Central memory CD8-positive, alpha-beta T cell (primary cell): ENCODE measurements around the gene OR2A5.
"Not testable (repeated sequence)": the region's sequence is repeated elsewhere in the genome, so short reads cannot be mapped to it uniquely, and the experiment has no call there.

Source experiments
- ATAC-seq: fragments of 150-1000 bp; cut with Tn5 transposase; replicated peaks from 2 replicates; pipeline ENCODE4 v1.10.0; 2022; ENCODE audit warnings: mild to moderate bottlenecking, moderate FRiP score, moderate number of reproducible peaks; ENCODE audit not compliant: poor library complexity, severe bottlenecking; ENCODE audit errors: extremely low read depth
- DNase-seq, 2 donors: peaks; one replicate each; pipeline ENCODE4 v3.0.0; 2021; ENCODE audit warnings: low spot score in 2 of 2
- H3K27ac Mint-ChIP-seq: one replicate; pipeline ENCODE4 v1.8.0; 2022; ENCODE audit warnings: low read depth, mild to moderate bottlenecking, moderate library complexity, mixed read lengths
- H3K27me3 Mint-ChIP-seq: one replicate; pipeline ENCODE4 v1.8.0; 2022; ENCODE audit warnings: mixed read lengths
- H3K36me3 Mint-ChIP-seq: one replicate; pipeline ENCODE4 v1.8.0; 2022; ENCODE audit warnings: mild to moderate bottlenecking, moderate library complexity, mixed read lengths; ENCODE audit not compliant: insufficient read depth
- H3K4me1 Mint-ChIP-seq: one replicate; pipeline ENCODE4 v1.8.0; 2022; ENCODE audit warnings: mixed read lengths
- H3K4me3 Mint-ChIP-seq: one replicate; pipeline ENCODE4 v1.8.0; 2022; ENCODE audit warnings: mild to moderate bottlenecking, moderate library complexity, mixed read lengths
- H3K9me3 Mint-ChIP-seq: one replicate; pipeline ENCODE4 v1.8.0; 2022; ENCODE audit warnings: mixed read lengths

OR2A5 gene

DNA sequence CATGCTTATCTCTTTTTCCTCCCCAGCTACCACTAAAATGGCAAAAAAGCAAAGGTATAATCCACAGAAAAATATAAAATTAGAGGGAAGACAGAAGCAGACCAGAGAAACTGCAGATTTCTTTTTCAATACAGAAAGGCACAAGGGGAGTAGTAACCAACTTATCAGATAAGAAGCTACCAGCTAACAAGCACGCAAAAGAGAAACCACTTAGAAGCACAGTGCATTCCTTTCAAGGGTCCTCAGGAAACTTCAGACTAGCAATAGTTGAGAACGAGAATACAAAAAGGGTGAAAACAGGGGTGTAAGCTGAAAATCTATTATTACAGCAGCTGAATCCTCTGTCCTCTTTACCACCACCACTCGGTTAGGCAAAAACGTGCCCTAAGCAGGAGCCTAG is 9.9 kb upstream of the OR2A5 start:
- Mint-ChIP-seq H3K9me3 (no peaks in the 10 kb centered on the region), H3K27me3 (peaks cover 20% of the 10 kb centered on the region), H3K36me3 (no peaks in the 10 kb centered on the region), H3K4me3 (no peak overlapping the region), H3K4me1 (no peaks in the 10 kb centered on the region), H3K27ac (no peak overlapping the region)
- DNase-seq: no peak
- no peak for ATAC-seq

DNA sequence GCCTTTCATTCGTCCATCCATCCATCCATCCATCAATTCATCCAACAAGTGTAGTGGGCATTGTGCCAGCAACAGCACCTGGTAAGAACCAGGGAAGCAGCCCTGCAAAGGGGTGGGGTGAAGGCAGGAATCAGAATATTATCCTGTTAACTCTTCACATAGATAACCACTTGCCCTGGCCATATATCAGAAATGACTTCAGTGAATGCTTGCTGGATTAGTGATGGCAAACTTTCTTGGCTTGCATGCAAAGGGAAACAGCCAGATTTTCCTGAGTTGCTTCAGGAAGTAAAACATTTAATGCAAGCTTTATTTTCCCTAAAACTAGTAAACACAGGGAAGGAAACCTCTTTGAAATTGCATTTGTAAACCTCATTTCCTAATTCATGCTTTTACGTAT is 743 bp downstream of the OR2A5 start:
- no peaks in the 10 kb centered on the region for H3K4me1 Mint-ChIP-seq
- H3K27ac Mint-ChIP-seq: no peak overlapping the region
- H3K9me3 Mint-ChIP-seq: no peaks in the 10 kb centered on the region
- H3K36me3 Mint-ChIP-seq: no peaks in the 10 kb centered on the region
- no peak for ATAC-seq
- H3K27me3 Mint-ChIP-seq: peaks cover 53% of the 10 kb centered on the region
- no peak for DNase-seq
- no peak overlapping the region for H3K4me3 Mint-ChIP-seq

DNA sequence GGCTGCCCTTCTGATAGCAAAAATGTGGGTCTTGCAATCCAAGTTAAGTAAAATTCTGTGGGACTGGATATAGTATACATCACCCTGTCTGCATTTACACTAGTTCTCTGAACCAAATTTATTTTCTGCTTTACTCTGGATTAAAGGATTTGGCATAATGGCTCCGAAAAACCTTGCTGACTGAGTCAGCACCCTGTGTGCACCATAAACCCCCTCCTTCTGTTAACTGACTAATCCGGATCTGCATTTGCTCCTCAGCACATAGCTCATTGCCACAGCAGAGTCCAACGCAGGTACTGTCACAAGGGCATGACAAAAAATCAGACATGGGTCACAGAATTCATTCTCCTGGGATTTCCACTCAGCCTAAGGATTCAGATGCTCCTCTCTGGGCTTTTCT is 1.3 kb downstream of the OR2A5 start:
- H3K27ac Mint-ChIP-seq: no peak overlapping the region
- DNase-seq (no peak), ATAC-seq (no peak)
- H3K36me3 Mint-ChIP-seq: no peaks in the 10 kb centered on the region
- H3K9me3 Mint-ChIP-seq: no peaks in the 10 kb centered on the region
- H3K27me3 Mint-ChIP-seq: peaks cover 59% of the 10 kb centered on the region
- H3K4me1 Mint-ChIP-seq: no peaks in the 10 kb centered on the region
- H3K4me3 Mint-ChIP-seq: no peak overlapping the region

DNA sequence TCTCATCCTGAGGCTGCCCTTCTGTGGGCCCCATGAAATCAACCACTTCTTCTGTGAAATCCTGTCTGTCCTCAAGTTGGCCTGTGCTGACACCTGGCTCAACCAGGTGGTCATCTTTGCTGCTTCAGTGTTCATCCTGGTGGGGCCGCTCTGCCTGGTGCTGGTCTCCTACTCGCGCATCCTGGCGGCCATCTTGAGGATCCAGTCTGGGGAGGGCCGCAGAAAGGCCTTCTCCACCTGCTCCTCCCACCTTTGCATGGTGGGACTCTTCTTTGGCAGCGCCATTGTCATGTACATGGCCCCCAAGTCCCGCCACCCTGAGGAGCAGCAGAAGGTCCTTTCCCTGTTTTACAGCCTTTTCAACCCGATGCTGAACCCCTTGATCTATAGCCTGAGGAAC is 2.1 kb downstream of the OR2A5 start:
- H3K27me3 Mint-ChIP-seq: peaks cover 67% of the 10 kb centered on the region
- H3K4me1 Mint-ChIP-seq, ATAC-seq, H3K4me3 Mint-ChIP-seq, H3K27ac Mint-ChIP-seq, H3K9me3 Mint-ChIP-seq, H3K36me3 Mint-ChIP-seq, DNase-seq: not testable (repeated sequence)

- H3K27me3 Mint-ChIP-seq: peaks cover 70% of the 10 kb centered on the region
- no peaks in the 10 kb centered on the region for H3K36me3 Mint-ChIP-seq
- ATAC-seq (no peak), DNase-seq (no peak)
- H3K4me3 Mint-ChIP-seq: no peak overlapping the region
- H3K4me1 Mint-ChIP-seq: peaks cover 4% of the 10 kb centered on the region
- H3K27ac Mint-ChIP-seq: no peak overlapping the region
- H3K9me3 Mint-ChIP-seq: peaks cover 5% of the 10 kb centered on the region
Measured at GRCh38 chr7:144057954-144058353, 9.2 kb downstream of the OR2A5 start.

- Mint-ChIP-seq H3K4me1 (no peaks in the 10 kb centered on the region), H3K36me3 (no peaks in the 10 kb centered on the region), H3K4me3 (no peak overlapping the region), H3K27me3 (peaks cover 83% of the 10 kb centered on the region), H3K9me3 (peaks cover 5% of the 10 kb centered on the region), H3K27ac (no peak overlapping the region)
- no peak for ATAC-seq
- DNase-seq: no peak
Measured at GRCh38 chr7:144063710-144064109, 15.0 kb downstream of the OR2A5 start.

DNA sequence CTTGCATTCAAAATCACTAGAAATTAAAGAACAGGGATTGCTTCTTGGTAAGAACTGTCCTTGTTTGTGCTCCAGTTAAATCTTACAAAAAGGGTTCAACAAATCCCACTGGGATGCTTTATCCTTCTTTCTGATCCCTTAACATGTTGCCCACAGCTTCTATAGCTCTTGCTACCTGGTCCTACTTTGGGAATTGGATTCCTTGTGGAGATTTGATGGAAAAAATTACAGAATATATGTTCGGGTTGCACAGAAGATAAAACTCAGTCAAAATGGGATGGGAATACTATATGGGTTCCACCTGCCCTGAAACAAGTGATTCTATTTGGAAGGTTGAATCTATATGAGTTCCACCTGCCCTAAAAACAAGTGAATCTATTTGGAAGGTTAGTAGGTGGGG is 20.8 kb downstream of the OR2A5 start, which contains the start of gene OR2A25:
Gene OR2A25, plus strand, starts transcription at position 301 of the 400 bp plus-strand sequence. CDS start 4,409 bp downstream, outside the sequence.
- Mint-ChIP-seq H3K4me1 (no peaks in the 10 kb centered on the region), H3K36me3 (no peaks in the 10 kb centered on the region), H3K27me3 (peaks cover 48% of the 10 kb centered on the region), H3K4me3 (no peak within 1 kb of the TSS), H3K27ac (no peak within 1 kb of the TSS), H3K9me3 (no peaks in the 10 kb centered on the region)
- ATAC-seq (no peak), DNase-seq (no peak)

DNA sequence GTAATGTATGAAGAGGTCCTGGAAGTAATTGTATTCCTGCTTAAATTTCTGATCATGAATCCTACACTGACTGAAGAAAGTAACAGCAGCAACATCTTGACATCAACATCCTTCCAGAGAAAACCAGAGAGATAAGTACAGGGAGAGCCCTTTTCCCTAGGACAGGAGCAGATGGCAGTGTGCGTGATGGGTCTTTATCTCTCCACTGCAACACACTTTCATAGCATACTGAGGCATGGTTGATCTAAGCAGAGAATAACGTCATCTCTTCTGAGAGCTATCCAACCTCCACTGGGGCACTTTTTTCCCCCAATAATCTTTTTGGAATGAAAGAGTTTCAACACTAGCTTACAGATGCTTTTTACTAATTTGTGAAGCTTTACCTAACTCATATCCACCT is 21.2 kb downstream of the OR2A5 start:
- ATAC-seq (no peak), DNase-seq (no peak)
- Mint-ChIP-seq H3K9me3 (no peaks in the 10 kb centered on the region), H3K4me3 (no peak overlapping the region), H3K4me1 (no peaks in the 10 kb centered on the region), H3K27me3 (peaks cover 50% of the 10 kb centered on the region), H3K27ac (no peak overlapping the region), H3K36me3 (no peaks in the 10 kb centered on the region)

- H3K4me1 Mint-ChIP-seq: no peaks in the 10 kb centered on the region
- DNase-seq (no peak), ATAC-seq (no peak)
- peaks cover 29% of the 10 kb centered on the region for H3K27me3 Mint-ChIP-seq
- no peak overlapping the region for H3K27ac Mint-ChIP-seq
- no peak overlapping the region for H3K4me3 Mint-ChIP-seq
- no peaks in the 10 kb centered on the region for H3K36me3 Mint-ChIP-seq
- no peaks in the 10 kb centered on the region for H3K9me3 Mint-ChIP-seq
Measured at GRCh38 chr7:144074374-144074773, 25.6 kb downstream of the OR2A5 start.

- H3K9me3 Mint-ChIP-seq: no peaks in the 10 kb centered on the region
- H3K27me3 Mint-ChIP-seq: peaks cover 14% of the 10 kb centered on the region
- H3K4me1 Mint-ChIP-seq: no peaks in the 10 kb centered on the region
- no peak within 1 kb of the TSS for H3K4me3 Mint-ChIP-seq
- ATAC-seq (no peak), DNase-seq (no peak)
- H3K36me3 Mint-ChIP-seq: peaks cover 2% of the 10 kb centered on the region
- H3K27ac Mint-ChIP-seq: no peak within 1 kb of the TSS
Measured at GRCh38 chr7:144085978-144086377, 37.2 kb downstream of the OR2A5 start, which contains the start of gene OR2A12. Gene OR2A12 (plus strand): TSS chr7:144086278. CDS start chr7:144095108, 8,830 bp downstream.

DNA sequence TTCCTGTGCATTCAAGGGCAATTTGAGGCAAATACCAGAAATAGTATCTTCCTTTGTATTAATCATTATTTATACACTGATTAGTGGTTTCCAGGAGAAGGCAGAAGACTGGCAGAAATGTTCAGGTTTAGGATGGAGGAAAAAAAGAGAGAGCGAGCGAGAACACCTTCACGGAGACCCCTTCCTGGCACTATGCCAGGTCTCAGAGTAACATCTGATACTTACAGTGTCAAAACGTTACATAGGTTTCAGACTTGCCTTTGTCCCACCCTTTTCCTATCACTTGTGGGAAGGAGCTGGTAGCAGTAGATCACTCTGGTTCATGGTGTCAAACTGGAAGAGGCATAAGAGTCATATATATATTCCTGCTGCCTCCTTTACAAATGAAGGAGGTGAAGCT is 38.0 kb downstream of the OR2A5 start:
- H3K4me3 Mint-ChIP-seq: no peak overlapping the region
- no peaks in the 10 kb centered on the region for H3K36me3 Mint-ChIP-seq
- H3K9me3 Mint-ChIP-seq: no peaks in the 10 kb centered on the region
- DNase-seq (no peak), ATAC-seq (no peak)
- H3K27me3 Mint-ChIP-seq: peaks cover 11% of the 10 kb centered on the region
- H3K27ac Mint-ChIP-seq: no peak overlapping the region
- no peaks in the 10 kb centered on the region for H3K4me1 Mint-ChIP-seq

- Mint-ChIP-seq H3K9me3 (no peaks in the 10 kb centered on the region), H3K27ac (no peak overlapping the region), H3K4me1 (no peaks in the 10 kb centered on the region), H3K4me3 (no peak overlapping the region), H3K36me3 (no peaks in the 10 kb centered on the region), H3K27me3 (peaks cover 6% of the 10 kb centered on the region)
- ATAC-seq (no peak), DNase-seq (no peak)
Measured at GRCh38 chr7:144087230-144087629, 38.5 kb downstream of the OR2A5 start.

DNA sequence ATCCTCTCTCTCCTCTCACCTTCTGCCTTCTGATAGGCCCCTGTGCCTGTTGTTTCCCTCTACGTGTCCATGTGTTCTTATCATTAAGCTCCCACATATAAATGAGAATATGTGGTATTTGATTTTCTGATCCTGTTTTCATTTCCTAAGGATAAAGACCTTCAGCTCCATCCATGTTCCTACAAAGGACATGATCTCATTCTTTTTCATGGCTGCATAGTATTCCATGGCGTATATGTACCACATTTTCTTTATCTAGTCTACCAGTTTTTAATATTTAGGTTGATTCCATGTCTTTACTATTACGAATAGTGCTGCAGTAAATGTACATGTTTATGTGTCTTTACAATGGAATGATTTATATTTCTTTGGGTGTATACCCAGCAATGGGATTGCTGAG is 41.9 kb downstream of the OR2A5 start:
- no peaks in the 10 kb centered on the region for H3K9me3 Mint-ChIP-seq
- no peak overlapping the region for H3K4me3 Mint-ChIP-seq
- H3K27ac Mint-ChIP-seq: no peak overlapping the region
- no peaks in the 10 kb centered on the region for H3K36me3 Mint-ChIP-seq
- H3K27me3 Mint-ChIP-seq: no peaks in the 10 kb centered on the region
- no peak for DNase-seq
- ATAC-seq: no peak
- no peaks in the 10 kb centered on the region for H3K4me1 Mint-ChIP-seq

GRCh38 chr7:144098776-144099175 is 50.0 kb downstream of the OR2A5 start:
- Mint-ChIP-seq H3K4me1 (no peaks in the 10 kb centered on the region), H3K27me3 (peaks cover 60% of the 10 kb centered on the region), H3K9me3 (no peaks in the 10 kb centered on the region), H3K27ac (no peak overlapping the region), H3K4me3 (no peak overlapping the region), H3K36me3 (no peaks in the 10 kb centered on the region)
- ATAC-seq (no peak), DNase-seq (no peak)
